Measurements from ENCODE around the gene CCDC191. TPM values are rescaled to one million over a fixed set of nuclear protein-coding genes. Genes with fewer than 3 reads are reported as not detected.

The CCDC191 gene
- polyA plus RNA-seq, 2 of the 4 experiments (the other 2 are of a cell fraction) = 2.5 to 5.0 TPM

- POLR2A ChIA-PET = no interaction called here
These were observed 23.4 kb upstream of the CCDC191 start for GRCh38 chr3:114079761-114080160.

GRCh38 chr3:114078126-114078525, 21.8 kb upstream of the CCDC191 start:
- no peaks in the 10 kb centered on the region for H3K9me3 ChIP-seq
- no peaks in the 10 kb centered on the region for H3K4me1 ChIP-seq
- no peak overlapping the region for H3K4me2 ChIP-seq
- no peak overlapping the region for H3K27ac ChIP-seq
- TF ChIP-seq, protein P1, sequence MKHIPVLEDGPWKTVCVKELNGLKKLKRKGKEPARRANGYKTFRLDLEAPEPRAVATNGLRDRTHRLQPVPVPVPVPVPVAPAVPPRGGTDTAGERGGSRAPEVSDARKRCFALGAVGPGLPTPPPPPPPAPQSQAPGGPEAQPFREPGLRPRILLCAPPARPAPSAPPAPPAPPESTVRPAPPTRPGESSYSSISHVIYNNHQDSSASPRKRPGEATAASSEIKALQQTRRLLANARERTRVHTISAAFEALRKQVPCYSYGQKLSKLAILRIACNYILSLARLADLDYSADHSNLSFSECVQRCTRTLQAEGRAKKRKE (CRISPR knock-in tag; IDR thresholded peaks at IDR 0.05; ENCODE audit: low read depth) = no peak
- TF ChIP-seq JUNB (IDR thresholded peaks at IDR 0.05) = no peak
- TF ChIP-seq EHMT2 (IDR thresholded peaks at IDR 0.05; ENCODE audit: low read depth) = no peak
- no peak for TF ChIP-seq ESRRA (IDR thresholded peaks at IDR 0.05; ENCODE audit: borderline replicate concordance, low read length)
- TF ChIP-seq HEYL (CRISPR knock-in tag; IDR thresholded peaks at IDR 0.05) = no peak
- no peak for TF ChIP-seq HOXB5 (CRISPR knock-in tag; IDR thresholded peaks at IDR 0.05)
- TF ChIP-seq BHLHE40 (IDR thresholded peaks at IDR 0.05; ENCODE audit: low read depth, low read length) = no peak
- TF ChIP-seq, protein P2, sequence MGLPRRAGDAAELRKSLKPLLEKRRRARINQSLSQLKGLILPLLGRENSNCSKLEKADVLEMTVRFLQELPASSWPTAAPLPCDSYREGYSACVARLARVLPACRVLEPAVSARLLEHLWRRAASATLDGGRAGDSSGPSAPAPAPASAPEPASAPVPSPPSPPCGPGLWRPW (IDR thresholded peaks at IDR 0.05) = no peak
- no peak for TF ChIP-seq CBX2 (IDR thresholded peaks at IDR 0.05; ENCODE audit: borderline replicate concordance, low read depth)
- TF ChIP-seq TFCP2L1 (CRISPR knock-in tag; IDR thresholded peaks at IDR 0.05) = no peak
- no peak for TF ChIP-seq EHF (CRISPR knock-in tag; IDR thresholded peaks at IDR 0.05)
- TF ChIP-seq RAD21 (conservative IDR thresholded peaks at IDR 0.05 in 1 of 2, IDR thresholded peaks at IDR 0.05 in 1 of 2) = no peak
- TF ChIP-seq, protein P3, sequence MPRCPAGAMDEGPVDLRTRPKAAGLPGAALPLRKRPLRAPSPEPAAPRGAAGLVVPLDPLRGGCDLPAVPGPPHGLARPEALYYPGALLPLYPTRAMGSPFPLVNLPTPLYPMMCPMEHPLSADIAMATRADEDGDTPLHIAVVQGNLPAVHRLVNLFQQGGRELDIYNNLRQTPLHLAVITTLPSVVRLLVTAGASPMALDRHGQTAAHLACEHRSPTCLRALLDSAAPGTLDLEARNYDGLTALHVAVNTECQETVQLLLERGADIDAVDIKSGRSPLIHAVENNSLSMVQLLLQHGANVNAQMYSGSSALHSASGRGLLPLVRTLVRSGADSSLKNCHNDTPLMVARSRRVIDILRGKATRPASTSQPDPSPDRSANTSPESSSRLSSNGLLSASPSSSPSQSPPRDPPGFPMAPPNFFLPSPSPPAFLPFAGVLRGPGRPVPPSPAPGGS (IDR thresholded peaks at IDR 0.05) = no peak
- TF ChIP-seq RCOR1 (IDR thresholded peaks at IDR 0.05; ENCODE audit: low read depth, low read length) = no peak
- TF ChIP-seq, protein P4, sequence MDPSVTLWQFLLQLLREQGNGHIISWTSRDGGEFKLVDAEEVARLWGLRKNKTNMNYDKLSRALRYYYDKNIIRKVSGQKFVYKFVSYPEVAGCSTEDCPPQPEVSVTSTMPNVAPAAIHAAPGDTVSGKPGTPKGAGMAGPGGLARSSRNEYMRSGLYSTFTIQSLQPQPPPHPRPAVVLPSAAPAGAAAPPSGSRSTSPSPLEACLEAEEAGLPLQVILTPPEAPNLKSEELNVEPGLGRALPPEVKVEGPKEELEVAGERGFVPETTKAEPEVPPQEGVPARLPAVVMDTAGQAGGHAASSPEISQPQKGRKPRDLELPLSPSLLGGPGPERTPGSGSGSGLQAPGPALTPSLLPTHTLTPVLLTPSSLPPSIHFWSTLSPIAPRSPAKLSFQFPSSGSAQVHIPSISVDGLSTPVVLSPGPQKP (IDR thresholded peaks at IDR 0.05; ENCODE audit: low read depth, low read length) = no peak
- no peak for TF ChIP-seq ZSCAN20 (CRISPR knock-in tag; IDR thresholded peaks at IDR 0.05)
- no peak for TF ChIP-seq JUN (IDR thresholded peaks at IDR 0.05)
- ChIA-PET CTCF (interaction anchor here (0.6 kb wide), 1 partner anchor 136 kb away, joined by 3 read pairs; no protein-coding TSS in a partner anchor), POLR2A (no interaction called here)
- no peak for ATAC-seq
- no peak for FAIRE-seq
- DNase-seq (ENCODE audit: low read depth in 1 of 2, low spot score in 1 of 2) = no peak
- no peak overlapping the region for H3K4me3 ChIP-seq

More at GRCh38 chr3:114079761-114080160, 23.4 kb upstream of the CCDC191 start:
- TF ChIP-seq POLR2AphosphoS2 (conservative IDR thresholded peaks at IDR 0.05; ENCODE audit: low read length) = no peak
- TF ChIP-seq MYC (IDR thresholded peaks at IDR 0.05; ENCODE audit: borderline replicate concordance, low read length) = no peak
- no peak for TF ChIP-seq EHMT2 (IDR thresholded peaks at IDR 0.05; ENCODE audit: low read depth)
- no peak for TF ChIP-seq TFCP2L1 (CRISPR knock-in tag; IDR thresholded peaks at IDR 0.05)
- no peak for TF ChIP-seq JUN (IDR thresholded peaks at IDR 0.05)
- TF ChIP-seq RFX5 (IDR thresholded peaks at IDR 0.05) = no peak
- TF ChIP-seq HOXB5 (CRISPR knock-in tag; IDR thresholded peaks at IDR 0.05) = no peak
- TF ChIP-seq E2F6 (IDR thresholded peaks at IDR 0.05; ENCODE audit: borderline replicate concordance, low read depth) = no peak
- TF ChIP-seq TP53 (CRISPR knock-in tag; IDR thresholded peaks at IDR 0.05) = no peak
- no peak for TF ChIP-seq HOXB13 (CRISPR knock-in tag; IDR thresholded peaks at IDR 0.05; ENCODE audit: low read depth)
- TF ChIP-seq RAD21 (conservative IDR thresholded peaks at IDR 0.05 in 1 of 2, IDR thresholded peaks at IDR 0.05 in 1 of 2) = no peak
- no peak for TF ChIP-seq BHLHE40 (IDR thresholded peaks at IDR 0.05; ENCODE audit: low read depth, low read length)
- TF ChIP-seq, protein P4 (IDR thresholded peaks at IDR 0.05; ENCODE audit: low read depth, low read length) = no peak
- TF ChIP-seq HOXA7 (CRISPR knock-in tag; IDR thresholded peaks at IDR 0.05) = no peak
- no peak for TF ChIP-seq ZFP36 (IDR thresholded peaks at IDR 0.05; ENCODE audit: borderline replicate concordance, partially characterized antibody)
- TF ChIP-seq CHD2 (IDR thresholded peaks at IDR 0.05; ENCODE audit: low read length, partially characterized antibody) = no peak
- Histone ChIP-seq H3K27ac (no peak overlapping the region), H3K4me2 (no peak overlapping the region), H3K4me3 (no peak overlapping the region), H3K4me1 (no peaks in the 10 kb centered on the region), H3K9me3 (no peaks in the 10 kb centered on the region)
- DNase-seq (ENCODE audit: low read depth in 1 of 2, low spot score in 1 of 2) (no peak), FAIRE-seq (no peak), ATAC-seq (no peak)
- 93% methylated on average over 5 of the region's 5 CpGs for WGBS (ENCODE audit: missing lambda C conversion rate)
- CTCF ChIA-PET = no interaction called here

All from A549 (cell line).